GM18505 (cell line): ENCODE data around the gene KCNMA1.

Experiments used
- ATAC-seq: cut with Tn5 transposase; IDR thresholded peaks from one replicate; pipeline ENCODE4 v1.9.1; 2021; ENCODE audit not compliant: unreplicated experiment
- POLR2A ChIP-seq: IDR thresholded peaks from 4 replicates; pipeline ENCODE4 v1.6.1; 2011; ENCODE audit warnings: borderline replicate concordance; ENCODE audit not compliant: insufficient read depth, insufficient read length; ENCODE audit errors: extremely low read depth

Gene KCNMA1

DNA sequence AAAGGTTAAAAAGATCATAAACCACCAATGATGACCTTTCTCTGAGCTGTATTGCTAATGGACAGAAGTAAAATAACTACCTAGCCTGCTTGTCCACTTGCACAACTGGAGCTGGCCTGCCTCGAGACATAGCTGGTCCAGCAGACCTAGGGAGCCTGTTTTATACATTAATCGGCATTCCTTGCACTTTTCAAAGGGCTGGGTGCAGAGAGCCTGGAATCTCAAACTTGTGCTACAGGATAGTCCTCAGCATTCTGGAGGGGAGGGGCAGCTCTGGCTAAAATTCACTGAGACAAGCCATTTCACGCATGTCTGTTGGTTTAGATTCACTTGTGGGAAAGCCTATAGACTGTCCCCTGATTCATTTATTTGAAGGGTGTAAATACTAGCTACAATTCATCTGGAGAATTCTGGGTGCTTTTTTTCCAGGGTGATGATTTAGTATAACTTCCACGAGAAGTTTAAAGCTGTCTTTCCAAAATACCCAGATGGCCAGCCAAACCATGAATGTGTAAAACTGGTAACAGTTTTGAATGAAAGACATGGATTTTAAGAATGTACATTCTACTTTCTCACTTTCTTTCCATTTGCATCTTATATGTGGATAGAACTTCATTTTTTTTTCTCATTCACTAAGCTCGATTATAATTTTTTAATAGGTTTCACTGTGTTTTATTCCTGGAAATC, 389.4 kb downstream of the KCNMA1 start:
- no peak for TF ChIP-seq POLR2A
- no peak for ATAC-seq

DNA sequence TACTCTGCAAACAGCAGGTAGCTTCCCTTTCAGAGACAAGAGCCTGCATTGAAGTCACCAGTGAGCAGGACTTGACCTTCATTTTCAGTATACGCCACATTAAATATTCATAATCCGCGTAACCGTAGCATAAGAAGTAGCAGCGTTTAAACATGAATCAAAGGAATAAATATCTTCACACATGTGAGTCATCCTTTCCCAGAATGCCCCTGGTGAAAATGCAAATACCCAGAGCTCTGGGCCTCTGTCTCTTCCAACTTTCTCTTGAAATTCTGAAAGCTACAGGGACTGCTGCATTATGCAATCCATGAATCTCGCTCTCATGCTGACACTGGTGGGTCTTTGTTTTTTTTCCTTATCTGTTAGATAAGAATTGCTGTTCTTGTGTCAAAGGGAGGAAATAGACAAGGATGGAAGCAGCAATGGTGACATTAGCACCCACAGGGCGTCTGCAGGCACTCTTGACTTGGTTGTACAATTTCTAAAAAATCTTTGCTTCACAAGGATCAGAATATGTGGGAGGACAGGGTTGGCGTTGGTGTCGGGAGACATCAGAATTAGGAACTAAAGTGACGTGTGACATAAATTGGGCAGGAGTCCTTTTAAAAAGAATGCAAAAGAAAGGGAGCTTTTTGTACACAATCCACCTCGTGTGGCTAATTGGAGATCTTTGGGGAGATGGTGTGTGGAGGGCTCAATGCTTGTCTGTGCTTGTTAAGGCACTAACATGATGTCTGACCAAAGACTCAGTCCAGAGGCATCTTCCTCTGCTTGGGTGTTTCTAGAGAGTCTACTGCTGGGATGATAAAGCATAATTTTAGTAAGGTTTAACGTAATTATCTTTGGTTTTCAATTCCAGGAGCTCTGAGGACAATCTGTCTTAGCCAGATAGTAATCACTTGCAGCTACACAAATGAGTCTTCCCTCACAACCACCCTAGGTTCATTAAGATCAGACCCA, 390.3 kb downstream of the KCNMA1 start:
- no peak for ATAC-seq
- TF ChIP-seq POLR2A, result no peak

DNA sequence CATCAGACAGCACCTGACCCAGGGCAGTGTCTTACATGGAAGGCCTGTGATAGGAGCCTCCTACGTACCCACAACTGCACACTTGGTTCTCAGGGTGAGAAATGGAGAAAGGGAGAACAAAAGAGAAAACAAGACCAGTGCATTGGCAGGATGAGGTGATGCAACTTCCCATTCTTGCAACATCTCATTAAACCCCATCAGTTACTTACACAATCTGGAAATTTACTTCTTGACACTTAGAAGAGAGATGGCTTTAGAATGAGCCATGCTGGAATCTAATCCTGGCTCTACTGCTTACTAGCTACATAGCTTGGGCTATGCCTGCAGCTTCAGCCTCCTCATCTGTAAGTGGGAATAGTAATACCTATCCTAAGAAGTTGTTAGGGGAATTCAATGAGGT, 391.7 kb downstream of the KCNMA1 start:
- TF ChIP-seq POLR2A, result no peak
- ATAC-seq, result no peak

DNA sequence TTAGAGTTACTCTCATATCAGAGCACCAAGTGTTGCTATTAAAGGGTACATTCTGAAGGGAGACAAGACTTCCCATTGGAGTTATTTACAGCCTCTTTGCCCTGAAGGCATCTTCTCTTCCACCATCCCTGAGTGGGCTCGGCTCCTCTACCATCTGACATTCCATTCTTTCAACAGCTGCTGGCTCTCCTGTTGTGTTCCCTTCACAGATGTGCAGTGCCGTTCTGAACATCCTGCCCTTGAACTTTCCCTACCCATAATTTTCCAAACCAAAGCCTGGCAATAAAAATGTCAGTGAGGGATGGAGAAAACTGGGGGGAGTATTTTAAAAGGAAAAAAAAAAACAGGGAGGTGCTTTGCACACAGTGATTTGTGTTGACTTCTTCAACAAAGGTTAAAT, 392.9 kb downstream of the KCNMA1 start:
- TF ChIP-seq POLR2A, result no peak
- ATAC-seq, result no peak

DNA sequence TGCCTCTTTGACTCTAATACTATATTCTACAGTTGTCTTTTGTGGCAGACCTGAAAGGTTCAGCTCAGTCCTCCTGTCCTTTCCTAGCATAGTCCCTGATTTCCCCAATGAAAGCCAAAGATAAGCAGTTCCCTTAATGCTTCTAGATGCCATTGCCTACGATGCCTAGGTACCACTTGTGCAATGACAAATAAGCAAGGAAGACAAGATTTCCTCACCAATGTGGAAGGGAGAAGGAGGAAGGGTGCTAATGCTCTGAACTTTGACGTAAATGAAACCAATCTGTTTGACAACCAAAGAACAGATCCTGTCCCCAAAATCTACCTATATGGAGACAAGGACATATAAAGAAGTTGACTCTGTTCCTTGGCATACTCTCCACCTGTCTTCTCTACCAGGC, 393.3 kb downstream of the KCNMA1 start:
- no peak for ATAC-seq
- no peak for TF ChIP-seq POLR2A

DNA sequence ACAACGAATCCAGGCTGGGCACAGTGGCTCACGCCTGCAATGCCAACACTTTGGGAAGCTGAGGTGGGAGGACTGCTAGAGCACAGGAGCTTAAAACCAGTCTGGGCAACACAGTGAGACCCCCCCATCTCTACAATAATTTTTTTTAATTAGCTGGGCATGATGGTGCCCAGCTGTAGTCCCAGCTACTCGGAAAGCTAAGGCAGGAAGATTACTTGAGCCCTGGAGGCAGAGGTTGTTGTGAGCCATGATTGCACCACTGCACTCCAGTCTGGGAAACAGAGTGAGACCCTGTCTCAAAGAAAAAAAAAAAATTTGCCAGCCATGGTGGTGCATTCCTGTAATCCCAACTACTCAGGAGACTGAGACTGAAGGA, 396.3 kb downstream of the KCNMA1 start:
- TF ChIP-seq POLR2A, result no peak
- ATAC-seq, result no peak

DNA sequence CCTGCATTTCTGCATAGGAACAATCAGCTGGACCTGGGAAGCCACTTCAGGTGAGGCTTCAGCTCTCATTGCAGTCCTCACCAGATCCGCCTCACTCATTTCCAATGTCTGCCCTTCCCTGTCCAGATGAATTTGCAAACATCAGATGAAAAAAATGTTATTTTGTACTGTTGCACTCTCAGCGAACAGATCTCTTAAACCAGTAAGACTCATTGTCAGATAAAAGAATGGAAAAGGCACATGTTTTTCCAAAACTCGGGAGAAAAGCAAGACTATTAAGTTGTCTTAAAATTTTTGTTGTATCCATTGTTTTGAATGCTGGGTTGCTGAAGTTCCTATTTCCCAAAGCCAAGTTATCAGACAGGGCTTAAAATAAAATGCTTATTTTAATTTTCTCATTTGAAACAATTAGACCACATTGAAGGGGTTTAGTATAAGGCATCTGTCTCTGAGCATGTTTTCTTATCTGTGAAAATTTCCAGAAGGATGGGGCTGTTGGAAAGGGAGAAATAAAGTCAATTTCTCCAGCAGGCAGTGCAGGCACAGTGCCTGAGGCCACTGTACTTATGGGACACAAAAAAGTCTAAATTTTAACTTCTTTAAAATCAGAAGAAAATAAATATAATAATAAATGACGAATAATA, 396.8 kb downstream of the KCNMA1 start:
- TF ChIP-seq POLR2A, result no peak

DNA sequence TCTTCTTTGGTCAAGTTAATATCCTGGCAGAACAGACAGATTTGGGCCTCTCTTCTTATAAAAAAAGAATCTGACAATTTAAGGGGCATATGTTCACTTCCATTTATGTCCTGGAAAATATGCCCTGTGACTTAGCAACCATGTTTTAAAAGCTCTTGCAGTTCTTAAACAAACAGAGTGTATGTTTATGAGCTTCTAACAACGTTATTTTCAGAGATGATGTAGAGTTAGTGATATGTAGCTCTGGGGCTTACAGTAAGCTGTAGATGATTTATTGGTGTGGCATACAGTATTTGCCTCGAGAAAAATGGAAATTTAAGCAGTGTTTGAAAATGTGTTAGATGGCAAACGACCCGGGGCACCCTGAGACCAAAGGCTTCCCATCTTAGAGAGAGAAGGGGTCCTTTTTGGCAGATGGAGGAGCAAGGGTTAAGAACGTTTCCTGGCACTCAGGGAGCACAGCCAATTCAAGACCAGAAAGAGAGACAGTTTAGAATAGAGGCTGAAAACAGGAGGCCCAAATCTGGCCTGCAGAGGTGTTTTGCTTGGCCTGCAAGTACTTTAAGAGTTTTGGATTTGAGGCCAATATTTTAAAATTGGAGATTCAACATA, 397.5 kb downstream of the KCNMA1 start:
- ATAC-seq, result no peak
- TF ChIP-seq POLR2A, result no peak

More for the DNA sequence above, 396.8 kb downstream of the KCNMA1 start:
- no peak for ATAC-seq

DNA sequence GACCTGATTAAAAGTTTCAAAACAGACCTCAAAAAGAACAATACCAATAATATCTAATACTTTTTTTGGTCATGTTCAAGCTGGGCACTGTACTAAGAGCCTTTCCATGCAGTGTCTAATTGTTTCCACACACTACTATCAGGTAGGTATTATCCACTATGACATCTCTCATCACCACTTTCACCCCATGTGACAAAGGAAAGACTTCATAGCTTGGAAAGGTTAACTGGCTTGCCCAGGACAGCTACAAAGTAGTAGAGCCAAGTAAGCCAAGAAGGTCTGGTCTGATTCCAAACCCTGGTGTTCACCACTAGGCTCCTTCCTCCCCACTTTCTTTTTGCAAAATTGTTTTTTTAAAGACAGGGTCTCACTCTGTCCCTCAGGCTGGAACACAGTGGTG, 400.5 kb downstream of the KCNMA1 start:
- TF ChIP-seq POLR2A, result no peak
- ATAC-seq, result no peak

DNA sequence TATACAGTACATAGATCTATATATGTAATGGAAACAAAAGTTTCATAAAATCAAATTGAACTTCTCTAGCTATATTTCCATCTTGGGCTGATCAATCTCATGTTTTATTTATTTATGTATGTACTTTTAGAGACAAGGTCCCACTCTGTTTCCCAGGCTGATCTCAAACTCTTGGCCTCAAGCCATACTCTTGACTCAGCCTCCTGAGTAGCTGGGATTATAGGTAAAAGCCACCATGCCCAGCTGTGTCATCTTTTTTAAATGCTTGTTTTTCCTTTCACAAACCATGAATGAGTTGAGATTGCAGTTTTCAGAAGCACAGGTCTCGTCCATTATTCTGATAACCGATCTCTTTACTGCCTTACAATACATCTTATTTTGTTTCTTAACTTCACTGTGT, 400.9 kb downstream of the KCNMA1 start:
- ATAC-seq, result no peak
- no peak for TF ChIP-seq POLR2A

DNA sequence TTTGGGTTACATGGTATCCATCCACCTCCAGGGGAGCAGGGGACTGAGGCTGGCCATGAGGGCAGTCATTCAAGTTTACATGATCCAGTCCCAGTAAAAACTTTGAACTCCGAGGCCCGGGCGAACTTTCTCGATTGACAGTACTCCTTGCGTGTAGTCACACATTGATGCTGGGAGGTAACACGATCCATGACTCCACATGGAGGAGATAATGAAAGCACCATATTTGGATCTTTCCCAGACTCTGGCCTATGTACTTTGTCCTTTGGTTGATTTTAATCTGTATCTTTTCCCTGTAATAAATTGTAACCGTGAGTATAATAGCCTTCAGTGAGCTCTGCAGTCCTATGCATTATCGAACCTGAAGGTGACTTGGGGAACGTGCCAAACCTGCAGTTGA, 401.6 kb downstream of the KCNMA1 start:
- ATAC-seq, result no peak
- TF ChIP-seq POLR2A, result no peak

DNA sequence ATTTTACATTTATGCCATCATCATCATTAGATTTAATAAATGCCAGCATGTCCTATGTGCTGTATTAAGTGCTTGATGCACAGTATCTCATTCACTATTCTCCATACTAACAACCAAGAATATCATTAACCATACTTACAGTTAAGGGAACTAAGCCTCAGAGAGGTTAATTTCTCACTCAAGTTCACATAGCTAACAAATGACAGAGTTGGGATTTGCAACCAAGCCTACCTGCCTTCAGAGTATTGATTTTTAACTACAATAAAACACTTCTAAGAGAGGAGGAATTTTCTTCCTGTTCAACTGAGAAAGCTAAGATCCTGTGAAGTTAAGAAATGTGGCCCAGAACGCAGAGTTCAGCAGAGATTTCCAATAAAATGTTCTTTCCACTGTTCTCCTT, 403.0 kb downstream of the KCNMA1 start:
- ATAC-seq, result no peak
- TF ChIP-seq POLR2A, result no peak

DNA sequence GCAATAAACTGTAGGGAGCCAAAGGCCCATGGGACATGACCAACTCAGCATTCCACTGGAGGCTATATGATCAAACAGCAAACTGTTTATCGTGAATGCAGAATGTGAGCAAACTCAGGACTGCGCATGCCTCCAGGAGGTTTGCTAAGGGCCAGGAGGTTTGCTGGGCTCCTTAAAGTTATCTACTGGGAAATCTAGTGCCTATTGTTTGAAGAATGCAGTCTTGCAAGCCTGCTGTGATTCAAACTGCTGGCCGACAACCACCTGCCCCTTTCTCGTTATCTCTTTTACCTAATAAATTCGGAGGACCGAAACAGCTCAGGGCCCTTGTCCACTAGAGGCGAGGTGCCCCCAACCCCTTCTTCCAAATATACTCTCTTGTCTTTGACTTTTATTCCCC, 404.1 kb downstream of the KCNMA1 start:
- ATAC-seq, result no peak
- TF ChIP-seq POLR2A, result no peak
